Fibroblast of skin of scalp (primary cell): Measurements from ENCODE around the gene FXYD5.
"Not testable (repeated sequence)": the region's sequence is repeated elsewhere in the genome, so short reads cannot be mapped to it uniquely, and the experiment has no call there.

ENCODE experiments used
- DNase-seq: peaks from one replicate; pipeline ENCODE4 v3.0.0-alpha.2; 2013

The FXYD5 gene

DNA sequence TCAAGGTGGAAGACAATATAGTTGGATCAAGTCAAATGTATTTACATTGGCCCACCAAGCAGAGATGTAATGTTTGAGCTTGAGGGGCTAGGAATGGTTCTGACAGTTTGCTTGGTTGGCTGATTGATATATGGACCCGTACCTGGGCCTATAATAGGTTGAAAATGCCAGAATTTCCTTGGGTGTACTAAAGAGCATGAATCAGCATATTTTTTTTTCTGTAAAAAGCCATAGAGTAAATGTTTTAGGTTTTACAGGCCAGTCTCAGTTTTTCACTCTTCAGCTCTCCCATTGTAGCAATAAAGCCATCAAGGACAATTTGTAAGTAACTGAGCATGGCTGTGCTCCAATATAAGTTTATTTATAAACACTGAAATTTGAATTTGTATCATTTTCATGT lies 26.9 kb downstream of the FXYD5 start:
- DNase-seq, result no peak

DNA sequence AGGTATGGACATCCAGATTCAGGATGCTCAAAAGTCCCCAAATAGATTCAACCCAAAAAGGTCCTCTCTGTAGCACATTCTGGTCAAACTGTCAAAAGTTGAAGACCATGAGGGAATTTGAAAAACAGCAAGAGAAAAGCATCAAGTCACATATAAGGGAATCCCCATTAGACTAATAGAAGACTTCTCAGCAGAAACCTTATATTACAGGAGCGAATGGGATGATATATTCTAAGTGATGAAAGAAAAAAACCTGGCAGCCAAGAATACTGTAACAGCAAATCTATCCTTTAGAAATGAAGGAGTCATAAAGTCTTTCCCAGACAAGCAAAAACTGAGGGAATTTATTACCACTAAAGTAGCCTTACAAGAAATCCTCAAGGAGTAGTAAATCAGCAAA lies 29.7 kb downstream of the FXYD5 start:
- DNase-seq, result no peak

DNA sequence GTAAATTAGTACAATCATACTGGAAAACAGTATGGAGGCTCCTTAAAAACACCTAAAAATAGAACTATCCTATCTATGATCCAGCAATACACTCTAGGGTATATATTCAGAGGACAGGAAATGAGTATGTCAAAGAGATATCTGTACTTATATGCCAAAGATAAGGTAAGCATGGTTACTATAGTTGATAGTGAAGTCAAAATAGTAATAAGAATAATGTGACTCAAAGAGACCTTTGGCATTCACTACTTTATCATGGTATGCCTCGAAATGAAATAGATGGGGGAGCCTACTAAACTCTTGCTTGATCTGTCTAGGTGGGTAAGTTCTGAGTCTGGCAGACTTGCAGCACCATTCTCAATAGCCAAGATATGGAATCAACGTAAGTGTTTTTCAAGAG lies 30.3 kb downstream of the FXYD5 start:
- no peak for DNase-seq

DNA sequence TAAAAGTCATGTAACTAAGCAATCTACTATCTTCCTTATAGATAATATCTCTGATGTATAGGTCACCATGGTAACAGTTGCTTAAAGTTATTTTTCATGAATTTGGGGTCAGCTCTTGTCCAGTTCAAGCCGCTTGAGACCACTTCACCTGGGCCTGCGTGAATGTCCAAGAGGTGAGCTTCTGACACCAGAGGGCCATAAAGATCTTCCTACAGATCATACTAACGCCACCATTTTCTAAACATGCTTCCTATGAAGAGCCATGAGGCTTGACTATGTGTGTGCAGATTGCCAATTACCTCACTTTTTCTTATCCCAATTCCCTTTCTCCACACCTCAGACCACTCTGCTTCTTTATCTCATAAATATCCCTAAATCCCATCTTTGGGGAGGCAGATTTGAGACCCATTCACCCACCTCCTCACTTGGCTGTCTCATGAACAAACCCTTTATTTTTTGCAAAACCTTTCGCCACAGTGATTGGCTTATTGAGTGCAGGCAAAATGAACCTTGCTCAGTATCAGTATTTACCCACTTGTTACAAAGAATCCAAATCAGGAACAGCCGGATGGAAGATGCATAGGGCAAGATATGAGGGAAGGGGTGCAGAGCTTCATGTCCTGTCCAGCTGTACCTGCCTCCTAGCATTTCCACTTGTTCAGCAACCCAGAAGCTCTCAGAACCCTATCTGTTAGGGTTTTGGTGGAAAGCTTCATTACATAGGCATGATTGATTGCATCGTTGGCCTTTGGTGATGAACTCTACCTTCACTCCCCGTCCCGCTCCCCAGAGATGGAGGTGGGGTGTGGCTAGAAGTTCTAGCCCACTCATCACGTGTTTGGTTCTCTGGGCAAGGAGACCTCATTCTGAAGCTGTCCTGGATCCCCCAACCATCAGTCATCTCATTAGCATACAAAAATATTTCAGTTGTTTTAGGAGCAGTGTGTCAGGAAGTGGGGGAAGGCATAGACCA lies 39.8 kb downstream of the FXYD5 start:
- DNase-seq, result no peak

DNA sequence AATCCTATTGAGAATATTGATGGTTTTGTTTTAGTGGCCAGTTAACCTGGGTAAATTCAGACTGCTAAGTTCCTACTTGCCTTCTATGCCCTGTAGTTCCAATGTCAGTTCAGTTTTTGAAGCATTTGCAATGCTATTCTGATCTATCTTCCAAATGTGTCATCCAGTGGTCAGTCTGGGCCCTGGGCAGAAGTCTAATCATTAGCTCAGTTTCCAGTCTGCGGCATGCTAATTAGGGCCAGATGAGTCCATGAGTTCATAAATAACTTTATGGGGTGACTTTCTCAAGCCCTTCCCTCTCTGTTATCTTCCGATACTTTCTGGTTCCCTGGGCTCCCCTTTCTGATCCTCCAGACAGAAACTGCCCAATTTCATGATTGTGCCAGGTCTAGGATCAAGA lies 41.3 kb downstream of the FXYD5 start:
- no peak for DNase-seq

DNA sequence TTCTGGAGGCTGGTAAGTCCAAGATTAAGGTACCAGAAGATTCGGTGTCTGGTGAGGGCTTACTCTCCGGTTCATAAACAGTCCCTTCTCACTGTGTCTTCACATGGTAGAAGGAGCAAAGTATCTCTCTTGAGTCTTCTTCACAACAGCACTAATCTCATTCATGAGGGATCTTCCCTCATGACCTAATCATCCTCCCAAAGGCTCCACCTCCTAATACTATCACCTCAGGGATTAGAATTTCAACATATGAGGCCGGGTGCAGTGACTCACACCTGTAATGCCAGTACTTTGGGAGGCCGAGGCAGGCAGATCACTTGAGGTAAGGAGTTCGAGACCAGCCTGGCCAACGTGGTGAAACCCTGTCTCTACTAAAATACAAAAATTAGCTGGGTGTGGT lies 42.3 kb downstream of the FXYD5 start:
- not testable (repeated sequence) for DNase-seq

DNA sequence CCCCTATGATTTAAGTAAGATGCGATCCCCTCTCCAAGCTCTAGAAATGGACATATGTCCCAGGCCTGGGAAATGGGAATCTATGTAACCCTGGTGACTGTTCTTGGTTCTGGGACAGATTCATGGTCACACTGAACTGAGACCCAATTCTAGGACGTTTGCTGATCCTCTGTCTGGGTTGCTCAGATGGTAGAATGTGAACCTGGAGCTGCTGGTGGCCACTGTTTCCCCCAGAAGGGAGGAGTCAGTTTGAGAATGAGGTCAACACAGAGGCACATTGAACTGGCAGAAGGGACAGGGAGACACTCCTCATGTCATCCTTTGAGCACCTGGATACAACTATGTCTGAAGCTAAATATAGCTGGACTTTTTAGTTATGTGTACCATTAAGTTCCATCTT lies 44.9 kb downstream of the FXYD5 start:
- DNase-seq, result no peak

DNA sequence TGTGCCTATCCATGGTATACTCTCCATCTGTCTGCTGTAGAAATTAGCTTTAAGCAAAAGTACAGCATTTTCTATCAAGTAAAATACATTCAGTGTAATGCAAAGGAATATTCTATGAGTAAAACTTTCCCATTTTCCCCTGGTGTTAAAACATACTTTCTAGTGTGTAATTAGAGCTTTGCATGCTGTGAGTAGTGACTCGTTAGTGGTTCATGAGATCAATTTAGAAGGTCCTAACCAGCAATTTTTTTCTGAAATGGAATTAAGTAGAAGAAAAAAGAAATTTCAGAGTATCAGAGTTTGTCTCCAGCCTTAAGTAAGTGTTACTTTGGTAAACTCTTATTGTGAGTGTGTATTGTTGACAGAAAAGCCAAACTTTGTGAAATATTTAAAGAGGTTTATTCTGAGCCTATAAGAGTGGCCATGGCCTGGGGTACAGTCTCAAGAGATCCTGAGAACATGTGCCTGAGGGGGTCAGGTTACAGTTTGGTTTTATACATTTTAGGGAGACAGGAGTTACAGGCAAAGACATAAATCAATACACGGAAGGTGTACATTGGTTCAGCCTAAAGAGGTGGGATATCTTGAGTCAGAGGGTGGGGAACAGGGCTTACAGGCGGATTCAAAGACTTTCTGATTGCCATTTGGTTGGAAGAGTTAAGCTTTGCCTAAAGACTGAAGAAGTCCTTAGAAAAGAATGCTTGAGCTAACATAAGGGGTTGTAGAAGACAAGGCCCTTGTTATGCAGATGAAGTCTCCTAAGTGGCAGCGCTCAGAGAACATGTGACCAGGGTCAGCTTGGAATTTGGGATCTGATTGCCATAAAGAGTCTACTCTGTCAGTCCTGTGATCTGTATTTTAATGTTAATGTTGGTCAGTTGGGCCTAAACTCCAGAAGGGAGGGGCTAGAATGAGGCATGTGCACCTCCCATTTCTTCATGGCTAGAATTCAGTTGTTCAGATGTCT lies 48.5 kb downstream of the FXYD5 start:
- no peak for DNase-seq

DNA sequence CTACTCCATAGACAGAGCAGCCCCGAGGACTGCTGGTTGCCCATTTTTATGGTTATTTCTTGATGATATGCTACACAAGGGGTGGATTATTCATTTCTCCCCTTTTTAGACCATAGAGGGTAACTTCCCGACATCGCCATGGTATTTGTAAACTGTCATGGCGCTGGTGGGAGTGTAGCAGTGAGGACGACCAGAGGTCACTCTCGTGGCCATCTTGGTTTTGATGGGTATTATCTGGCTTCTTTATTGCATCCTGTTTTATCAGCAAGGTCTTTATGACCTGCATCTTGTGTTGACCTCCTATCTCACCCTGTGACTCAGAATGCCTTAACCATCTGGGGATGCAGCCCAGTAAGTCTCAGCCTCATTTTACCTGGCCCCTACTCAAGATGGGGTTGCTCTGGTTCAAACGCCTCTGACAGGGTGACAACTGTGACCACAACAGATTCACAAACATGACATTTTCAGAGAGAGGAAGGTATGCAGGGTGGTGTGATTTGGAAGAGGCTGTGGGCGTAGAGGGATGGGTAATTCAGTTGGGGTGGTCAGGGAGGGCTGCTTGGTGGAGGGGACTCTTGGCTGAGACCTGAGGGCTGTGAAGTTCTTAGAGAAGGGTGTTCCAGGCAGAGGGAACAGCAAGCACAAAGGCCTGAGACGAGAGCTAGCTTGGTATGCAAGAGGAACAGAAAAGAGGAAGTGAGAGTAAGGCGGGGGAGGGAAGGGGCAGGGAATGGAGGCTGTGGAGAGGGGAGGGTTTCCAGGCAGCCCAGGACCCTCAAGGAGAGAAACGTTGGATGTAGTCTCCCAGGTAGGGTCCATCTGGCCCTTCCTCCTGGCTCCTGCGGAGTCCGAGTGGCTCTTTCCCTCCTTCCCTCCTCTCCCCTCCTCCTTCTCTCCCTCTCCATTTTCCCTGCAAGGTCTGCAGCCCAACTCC lies 50.5 kb downstream of the FXYD5 start:
- DNase-seq, result no peak

DNA sequence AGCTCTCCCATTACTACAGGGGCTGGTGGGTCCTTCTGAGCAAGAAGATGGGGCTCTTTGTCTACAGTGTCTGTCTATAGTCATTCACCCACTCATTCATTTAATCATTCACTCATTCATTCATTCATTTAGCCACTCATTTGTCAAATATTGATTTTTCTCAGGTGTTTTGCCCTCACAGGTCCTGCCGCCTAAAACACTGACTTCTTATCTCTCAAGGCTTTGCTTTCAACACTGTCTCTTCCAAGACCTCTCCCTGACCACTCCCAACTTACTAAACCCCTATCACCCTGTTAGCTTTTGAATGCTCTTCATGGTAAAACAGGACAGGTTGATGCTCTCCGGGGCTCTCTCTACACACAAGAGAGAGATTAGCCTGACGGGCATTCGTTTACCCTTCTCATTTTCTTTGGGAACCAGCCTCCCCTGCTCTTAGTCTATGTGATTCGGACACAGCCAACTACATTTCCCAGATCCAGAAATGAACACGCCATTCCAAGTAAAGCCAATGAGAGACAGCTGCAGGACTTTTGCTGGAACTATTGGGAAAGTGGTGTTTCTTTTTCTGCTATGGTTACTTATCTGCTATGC lies 51.3 kb downstream of the FXYD5 start:
- no peak for DNase-seq

DNA sequence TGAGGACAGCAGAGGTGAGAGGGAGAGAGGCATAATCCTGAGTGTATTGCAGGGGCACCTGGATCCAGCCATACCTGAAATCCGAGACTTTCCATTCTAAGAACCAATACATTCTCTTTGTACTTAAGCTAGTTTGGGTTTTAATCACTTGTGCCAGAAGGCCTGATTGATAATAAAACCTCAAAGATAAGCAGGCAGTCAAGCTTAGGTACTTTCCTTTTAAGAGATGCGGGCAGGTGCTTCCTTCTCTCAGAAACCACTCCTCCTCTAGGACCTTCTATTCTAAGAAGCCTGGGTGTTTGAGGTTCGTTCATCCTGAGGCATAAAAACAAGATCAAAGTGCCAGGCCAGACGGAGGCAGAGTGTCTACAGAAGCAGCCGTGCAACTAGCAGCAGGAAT lies 51.8 kb downstream of the FXYD5 start:
- no peak for DNase-seq

DNA sequence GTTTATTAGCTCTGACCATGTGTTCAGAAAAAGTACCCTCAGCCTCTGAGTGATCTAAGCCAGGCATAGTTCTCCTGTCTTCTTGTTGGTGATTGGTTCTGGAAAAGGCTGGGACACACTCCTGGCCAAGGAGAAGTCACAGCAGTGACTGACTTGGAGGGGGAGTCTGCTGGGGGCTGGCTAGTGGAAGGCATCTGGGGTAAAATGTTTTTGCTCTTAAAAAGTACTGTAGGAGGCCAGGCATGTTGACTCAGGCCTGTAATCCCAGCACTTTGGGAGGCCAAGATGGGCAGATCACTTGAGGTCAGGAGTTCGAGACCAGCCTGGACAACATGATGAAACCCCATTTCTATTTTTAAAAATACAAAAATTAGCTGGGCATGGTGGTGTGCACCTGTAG lies 52.3 kb downstream of the FXYD5 start:
- DNase-seq, result no peak

DNA sequence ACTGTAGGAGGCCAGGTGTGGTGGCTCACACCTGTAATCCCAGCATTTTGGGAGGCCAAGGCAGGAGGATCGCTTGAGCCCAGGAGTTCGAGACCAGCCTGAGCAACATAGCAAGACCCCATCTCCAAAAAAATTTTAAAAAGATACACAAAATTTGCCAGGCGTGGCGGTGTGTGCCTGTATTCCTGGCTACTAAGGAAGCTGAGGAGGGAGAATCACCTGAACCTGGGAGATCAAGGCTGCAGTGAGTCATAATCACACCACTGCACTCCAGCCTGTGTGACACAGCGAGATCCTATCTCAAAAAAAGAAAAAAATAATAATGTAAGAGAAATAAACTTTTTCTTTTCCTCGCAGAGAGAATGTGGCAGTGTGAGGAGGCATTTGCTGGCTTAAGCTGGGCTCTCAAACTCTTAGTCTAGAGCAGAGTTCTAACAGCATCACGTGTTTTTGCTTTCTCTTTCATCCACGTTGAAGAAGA lies 52.9 kb downstream of the FXYD5 start:
- no peak for DNase-seq

DNA sequence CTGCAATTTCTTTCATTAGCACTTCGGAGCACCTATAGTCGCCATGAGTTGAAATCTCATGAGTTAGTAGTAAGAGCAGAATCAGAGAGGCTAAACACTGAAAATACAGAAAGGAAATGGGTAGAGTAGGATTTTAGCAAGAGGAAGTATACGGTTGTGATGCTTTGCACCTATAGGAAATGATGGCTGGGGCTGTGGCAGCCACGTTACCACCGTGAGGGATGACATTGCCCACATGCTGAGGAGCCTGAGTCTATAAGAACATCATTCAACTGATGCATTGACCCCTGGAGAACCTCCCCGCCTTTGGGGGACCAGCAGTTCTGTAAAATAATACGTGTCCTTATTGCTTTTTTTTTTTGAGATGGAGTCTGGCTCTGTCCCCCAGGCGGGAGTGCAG lies 53.6 kb downstream of the FXYD5 start:
- DNase-seq, result no peak

DNA sequence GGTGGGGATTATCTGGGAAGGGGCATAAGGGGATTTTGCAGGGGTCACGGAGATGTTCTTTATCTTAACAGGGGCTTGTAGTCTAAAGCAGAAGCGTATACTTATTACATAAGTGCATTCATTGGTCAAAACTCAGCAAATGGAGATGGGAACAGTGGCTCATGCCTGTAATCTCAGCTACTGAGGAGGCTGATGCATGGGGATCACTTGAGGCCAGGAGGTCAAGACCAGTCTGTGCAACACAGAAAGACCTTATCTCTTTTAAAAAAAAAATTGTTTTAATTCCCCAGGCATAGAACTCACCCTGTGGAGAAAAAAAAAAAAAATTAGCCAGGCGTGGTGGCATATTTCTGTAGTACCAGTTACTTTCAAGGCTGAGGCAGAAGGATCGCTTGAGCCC lies 55.1 kb downstream of the FXYD5 start:
- DNase-seq, result no peak

DNA sequence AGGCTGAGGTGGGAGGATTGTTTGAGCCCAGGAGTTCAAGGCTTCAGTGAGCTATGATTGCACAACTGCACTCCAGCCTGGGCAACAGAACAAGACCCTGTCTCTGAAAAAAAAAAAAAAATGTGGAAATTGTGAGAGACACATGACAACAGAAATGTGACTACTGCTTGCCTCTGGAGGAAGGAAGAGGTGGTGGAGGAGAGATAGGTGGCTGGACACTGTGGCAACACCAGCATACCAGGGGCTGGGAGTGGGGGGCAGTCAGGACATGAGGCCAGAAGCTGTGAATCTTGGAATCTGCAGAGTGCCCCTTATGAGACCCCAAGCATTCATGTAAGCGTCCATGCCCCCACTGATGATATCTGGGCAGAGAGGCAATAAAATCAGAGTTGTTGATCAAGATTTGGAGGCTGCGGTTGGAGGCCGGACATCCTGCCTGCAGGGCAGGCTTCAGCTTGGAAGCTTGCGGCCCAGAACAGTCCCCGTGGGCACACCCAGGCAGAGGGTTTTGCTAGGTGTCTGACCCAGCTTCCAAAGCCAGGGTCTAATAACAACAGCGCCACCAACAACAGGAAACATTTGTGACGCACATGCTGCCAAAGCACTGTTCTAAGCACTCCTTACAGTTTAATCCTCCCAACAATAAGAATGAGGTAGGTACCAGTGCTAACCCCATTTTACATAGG lies 57.2 kb downstream of the FXYD5 start:
- DNase-seq, result no peak

DNA sequence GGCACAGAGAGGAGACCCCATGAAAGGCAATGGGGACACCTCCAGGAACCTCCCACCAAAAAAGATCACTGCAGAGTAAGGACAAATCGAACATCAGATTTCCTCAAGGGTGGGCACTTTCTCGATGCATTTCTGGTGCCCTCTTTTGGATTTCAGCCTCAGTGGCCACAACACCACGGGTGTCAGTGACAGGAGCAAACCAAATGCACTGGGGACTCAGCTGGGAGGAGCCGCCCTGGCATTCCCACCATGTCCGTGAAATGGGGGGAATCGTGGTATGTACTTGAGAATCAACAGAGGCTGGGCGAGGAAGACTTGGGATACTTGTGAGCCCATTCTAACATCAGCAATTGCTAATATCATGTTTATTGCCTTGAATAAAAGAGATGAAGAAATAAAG lies 57.7 kb downstream of the FXYD5 start:
- no peak for DNase-seq

DNA sequence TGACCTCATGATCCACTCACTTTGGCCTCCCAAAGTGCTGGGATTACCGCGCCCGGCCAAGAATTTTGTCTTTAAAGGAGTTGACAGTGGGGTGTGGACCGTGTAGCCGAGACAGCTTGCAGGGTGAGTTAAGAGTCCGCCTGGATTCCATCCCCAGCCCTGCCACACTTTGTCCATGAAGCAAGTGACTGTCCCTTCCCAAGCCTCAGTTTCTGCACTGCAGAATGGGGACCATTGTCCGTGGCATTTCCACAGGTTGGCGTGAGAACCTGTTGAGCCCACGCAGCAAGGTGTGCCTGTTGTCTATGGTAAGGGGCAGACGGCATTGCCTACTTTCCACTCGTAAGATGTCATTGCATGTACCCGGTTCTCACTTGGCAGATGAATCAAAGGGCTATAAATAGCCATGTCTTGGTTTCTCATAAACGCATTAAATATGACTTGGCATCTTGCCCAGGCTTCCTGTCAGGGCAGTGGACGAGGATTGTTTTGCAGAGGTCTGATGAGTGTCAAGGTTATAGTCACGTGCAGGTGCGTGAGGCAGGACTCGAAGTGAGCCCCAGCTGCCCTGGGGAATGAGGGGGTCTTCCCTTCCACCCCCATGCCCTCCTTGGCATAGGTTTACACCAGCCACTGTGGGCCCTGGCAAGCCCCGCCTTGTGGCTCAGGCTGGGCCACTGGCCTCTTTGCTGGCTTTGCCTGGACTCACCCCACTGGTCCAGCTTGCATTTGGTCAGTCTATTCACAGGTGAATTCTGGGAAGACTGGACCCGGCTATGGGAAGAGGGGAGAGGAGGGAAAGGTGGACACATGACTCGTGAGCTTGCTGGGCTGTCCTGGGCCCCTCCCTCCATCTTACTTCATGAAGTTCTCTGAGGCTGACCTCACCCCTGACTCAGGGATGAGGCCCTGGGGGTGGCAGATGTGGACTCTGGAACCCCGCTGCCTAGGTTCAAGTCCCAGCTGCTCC lies 59.4 kb downstream of the FXYD5 start:
- DNase-seq, result peak; percentile 60

DNA sequence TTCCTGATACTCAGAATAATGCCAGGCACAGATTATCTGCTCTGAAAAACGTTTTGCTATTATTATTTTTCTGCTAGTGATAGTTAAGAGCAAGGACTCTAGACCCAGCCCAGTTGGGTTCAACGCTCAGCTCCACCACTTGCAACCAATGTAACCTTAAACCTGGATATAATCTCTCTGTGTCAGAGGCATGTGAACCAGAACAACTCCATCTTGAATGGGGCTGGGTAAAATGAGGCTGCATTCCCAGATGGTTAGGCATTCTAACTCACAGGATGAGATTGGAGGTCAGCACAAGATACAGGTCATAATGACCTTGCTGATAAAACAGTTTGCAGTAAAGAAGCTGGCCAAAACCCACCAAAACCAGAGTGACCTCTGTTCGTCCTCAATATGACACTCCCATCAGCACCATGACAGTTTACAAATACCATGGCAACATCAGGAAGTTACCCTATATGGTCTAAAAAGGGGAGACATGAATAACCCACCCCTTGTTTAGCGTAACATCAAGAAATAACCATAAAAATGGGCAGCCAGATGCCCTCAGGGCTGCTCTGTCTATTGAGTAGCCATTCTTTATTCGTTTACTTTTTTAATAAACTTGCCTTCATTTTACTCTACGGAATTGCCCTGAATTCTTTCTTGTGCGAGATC lies 60.4 kb downstream of the FXYD5 start:
- no peak for DNase-seq
